ENCODE results near the gene PHIP.

The PHIP gene

DNA sequence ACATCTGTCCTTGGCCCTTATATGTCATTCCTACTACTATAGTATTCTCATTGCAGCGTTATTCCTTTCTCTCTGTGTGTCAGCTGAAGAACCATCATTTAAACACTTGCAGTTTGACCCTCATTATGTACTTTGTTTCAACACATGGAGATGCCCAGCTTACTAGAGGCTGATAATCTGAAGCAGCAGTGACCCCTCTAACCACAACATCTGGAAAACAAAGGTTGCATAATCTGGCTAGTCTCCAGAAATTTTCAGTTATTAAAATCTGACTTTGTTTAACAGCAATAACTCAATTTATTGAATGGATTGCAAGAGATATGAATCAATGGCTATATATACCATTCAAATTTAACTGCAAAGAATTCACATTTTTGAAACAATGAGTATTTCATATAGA lies 6.6 kb upstream of the PHIP start:
- WGBS: 97% methylated on average over 1 of the region's 1 CpG
- Histone ChIP-seq H3K9ac (ENCODE audit: low read depth, low read length) (no peak overlapping the region), H3K27ac (ENCODE audit: low read depth, low read length) (no peak overlapping the region), H3K4me1 (ENCODE audit: insufficient read depth, low read length) (peaks cover 19% of the 10 kb centered on the region), H3K4me3 (ENCODE audit: low read length) (no peak overlapping the region), H3K9me3 (ENCODE audit: insufficient read depth, low read depth, low read length) (no peaks in the 10 kb centered on the region), H3K36me3 (ENCODE audit: insufficient read depth, low read length) (no peaks in the 10 kb centered on the region), H3K27me3 (ENCODE audit: insufficient read depth, low read length) (no peaks in the 10 kb centered on the region)

- 92% methylated on average over 1 of the region's 1 CpG for WGBS
- Histone ChIP-seq H3K9me3 (ENCODE audit: insufficient read depth, low read depth, low read length) (no peaks in the 10 kb centered on the region), H3K27ac (ENCODE audit: low read depth, low read length) (no peak overlapping the region), H3K4me3 (ENCODE audit: low read length) (no peak overlapping the region), H3K36me3 (ENCODE audit: insufficient read depth, low read length) (no peaks in the 10 kb centered on the region), H3K27me3 (ENCODE audit: insufficient read depth, low read length) (no peaks in the 10 kb centered on the region), H3K9ac (ENCODE audit: low read depth, low read length) (no peak overlapping the region), H3K4me1 (ENCODE audit: insufficient read depth, low read length) (peaks cover 24% of the 10 kb centered on the region)
These were observed 4.2 kb upstream of the PHIP start for GRCh38 chr6:79082304-79082703.

DNA sequence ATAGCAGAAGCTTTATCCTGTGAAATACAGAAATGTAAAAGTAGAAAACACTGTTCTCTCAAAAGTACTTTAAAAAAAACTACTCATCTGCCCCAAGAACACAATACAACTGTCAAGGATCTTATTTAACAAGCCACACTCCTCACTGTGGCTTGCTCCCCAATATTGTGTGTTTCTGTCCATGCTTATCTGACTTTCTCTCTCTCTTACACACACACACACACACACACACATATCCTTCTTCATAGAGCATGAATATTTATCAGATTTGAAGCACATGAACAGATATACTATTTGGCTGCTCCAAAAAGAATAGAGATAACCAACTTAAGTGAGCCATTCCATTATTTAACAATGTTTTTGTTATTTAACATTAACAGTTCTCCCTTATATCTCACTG lies 3.6 kb upstream of the PHIP start:
- peaks cover 24% of the 10 kb centered on the region for H3K4me1 ChIP-seq (ENCODE audit: insufficient read depth, low read length)
- no peaks in the 10 kb centered on the region for H3K9me3 ChIP-seq (ENCODE audit: insufficient read depth, low read depth, low read length)
- no peak overlapping the region for H3K4me3 ChIP-seq (ENCODE audit: low read length)
- no peaks in the 10 kb centered on the region for H3K27me3 ChIP-seq (ENCODE audit: insufficient read depth, low read length)
- H3K27ac ChIP-seq (ENCODE audit: low read depth, low read length): no peak overlapping the region
- H3K36me3 ChIP-seq (ENCODE audit: insufficient read depth, low read length): no peaks in the 10 kb centered on the region
- H3K9ac ChIP-seq (ENCODE audit: low read depth, low read length): no peak overlapping the region

DNA sequence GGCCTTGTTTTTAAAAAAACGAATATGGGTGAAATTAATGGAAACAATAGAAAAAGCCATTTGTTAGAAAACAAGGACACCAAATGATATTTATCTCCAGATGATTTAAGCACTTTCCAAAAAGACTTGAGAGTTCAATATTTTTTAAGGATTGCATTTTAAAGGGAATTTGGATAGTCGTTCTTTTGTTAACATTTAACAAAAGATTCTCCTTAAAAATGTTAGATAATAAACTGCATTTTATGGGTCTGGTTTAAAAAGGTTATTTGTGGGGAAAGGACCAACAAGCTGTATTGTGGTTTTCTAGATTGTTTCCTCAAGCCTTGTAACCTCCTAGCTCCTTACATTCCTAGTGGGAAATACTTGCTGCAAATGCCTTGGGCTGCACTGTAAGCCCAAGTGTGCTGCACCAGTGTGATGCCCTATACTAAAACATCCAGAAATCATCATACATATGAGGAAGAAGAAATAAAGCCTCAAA lies 1.5 kb upstream of the PHIP start:
- 0 out of 2 replicates have a peak, but pooled peaks cover 3% of the 10 kb centered on the region for H3K36me3 ChIP-seq (ENCODE audit: insufficient read depth, low read length)
- WGBS: 17% methylated on average over 1 of the region's 2 CpGs
- H3K27me3 ChIP-seq (ENCODE audit: insufficient read depth, low read length): no peaks in the 10 kb centered on the region
- H3K27ac ChIP-seq (ENCODE audit: low read depth, low read length): peak overlapping the region; percentile 98
- no peaks in the 10 kb centered on the region for H3K9me3 ChIP-seq (ENCODE audit: insufficient read depth, low read depth, low read length)
- H3K4me1 ChIP-seq (ENCODE audit: insufficient read depth, low read length): peaks cover 40% of the 10 kb centered on the region
- H3K4me3 ChIP-seq (ENCODE audit: low read length): peak overlapping the region; percentile 77
- H3K9ac ChIP-seq (ENCODE audit: low read depth, low read length): peak overlapping the region; percentile 89

- Histone ChIP-seq H3K9me3 (ENCODE audit: insufficient read depth, low read depth, low read length) (no peaks in the 10 kb centered on the region), H3K4me3 (ENCODE audit: low read length) (peak overlapping the region; percentile 77), H3K27me3 (ENCODE audit: insufficient read depth, low read length) (no peaks in the 10 kb centered on the region), H3K36me3 (ENCODE audit: insufficient read depth, low read length) (0 out of 2 replicates have a peak, but pooled peaks cover 13% of the 10 kb centered on the region), H3K9ac (ENCODE audit: low read depth, low read length) (peak overlapping the region; percentile 89), H3K4me1 (ENCODE audit: insufficient read depth, low read length) (peaks cover 55% of the 10 kb centered on the region), H3K27ac (ENCODE audit: low read depth, low read length) (peak overlapping the region; percentile 98)
- WGBS: under 1% methylated on average over 49 of the region's 49 CpGs
These were observed 359 bp downstream of the PHIP start for GRCh38 chr6:79077715-79078074.

DNA sequence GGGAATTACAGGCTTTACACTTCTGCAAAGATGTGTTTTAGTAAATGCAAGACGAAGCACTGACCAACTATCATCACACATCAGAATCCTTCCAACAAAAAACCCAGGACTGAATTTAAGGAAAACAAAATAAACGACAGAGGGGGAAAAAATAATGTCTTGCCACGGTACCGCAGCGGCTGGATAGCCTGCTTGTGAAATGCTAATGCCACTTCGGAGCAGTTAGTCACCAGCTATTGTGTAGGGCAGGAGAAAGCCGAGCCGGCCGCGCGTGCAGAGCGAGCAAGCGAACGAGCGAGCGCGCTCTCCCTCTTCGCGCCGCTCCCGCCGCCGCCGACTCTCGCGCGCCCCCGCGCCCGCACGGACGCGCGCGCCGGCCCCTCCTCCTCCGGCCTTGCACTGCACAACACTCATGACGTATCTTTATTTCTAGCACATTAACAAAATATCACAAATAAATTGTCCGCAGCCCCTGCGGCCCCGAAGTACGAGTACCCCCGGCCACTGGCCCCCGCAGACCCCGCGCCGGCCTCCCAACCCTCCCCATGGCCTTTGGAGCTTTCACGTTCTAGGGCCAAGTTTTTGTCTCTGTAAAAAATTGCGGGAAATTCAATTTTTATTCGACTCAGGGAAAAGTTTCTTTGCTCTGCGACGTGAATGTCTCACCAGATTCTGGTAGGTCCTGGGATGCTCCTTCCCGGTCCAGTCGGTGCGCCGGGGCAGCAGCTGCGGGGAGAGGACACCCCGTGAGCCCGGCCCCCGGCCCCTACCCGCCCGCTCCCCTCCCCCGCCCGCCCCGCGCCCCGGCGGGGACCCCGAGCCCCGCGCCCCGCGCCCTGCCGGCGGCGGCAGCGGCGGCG lies 1.0 kb downstream of the PHIP start:
- H3K27me3 ChIP-seq (ENCODE audit: insufficient read depth, low read length): no peaks in the 10 kb centered on the region
- peak overlapping the region; percentile 87 for H3K27ac ChIP-seq (ENCODE audit: low read depth, low read length)
- H3K9me3 ChIP-seq (ENCODE audit: insufficient read depth, low read depth, low read length): no peaks in the 10 kb centered on the region
- peaks cover 20% of the 10 kb centered on the region for H3K36me3 ChIP-seq (ENCODE audit: insufficient read depth, low read length)
- H3K4me3 ChIP-seq (ENCODE audit: low read length): peak overlapping the region; percentile 77
- under 1% methylated on average over 74 of the region's 79 CpGs for WGBS
- H3K9ac ChIP-seq (ENCODE audit: low read depth, low read length): peak overlapping the region; percentile 89
- H3K4me1 ChIP-seq (ENCODE audit: insufficient read depth, low read length): peaks cover 49% of the 10 kb centered on the region

- Histone ChIP-seq H3K4me3 (ENCODE audit: low read length) (peak overlapping the region; percentile 77), H3K9me3 (ENCODE audit: insufficient read depth, low read depth, low read length) (no peaks in the 10 kb centered on the region), H3K27me3 (ENCODE audit: insufficient read depth, low read length) (no peaks in the 10 kb centered on the region), H3K9ac (ENCODE audit: low read depth, low read length) (peak overlapping the region; percentile 80), H3K27ac (ENCODE audit: low read depth, low read length) (peak overlapping the region; percentile 87), H3K36me3 (ENCODE audit: insufficient read depth, low read length) (peaks cover 27% of the 10 kb centered on the region), H3K4me1 (ENCODE audit: insufficient read depth, low read length) (peaks cover 43% of the 10 kb centered on the region)
- 13% methylated on average over 5 of the region's 5 CpGs for WGBS
These were observed 1.9 kb downstream of the PHIP start for GRCh38 chr6:79076160-79076559.

- H3K9ac ChIP-seq (ENCODE audit: low read depth, low read length): peak overlapping the region; percentile 45; the same call in 1 of the 2 replicates
- no peak overlapping the region for H3K27ac ChIP-seq (ENCODE audit: low read depth, low read length)
- H3K4me1 ChIP-seq (ENCODE audit: insufficient read depth, low read length): peaks cover 31% of the 10 kb centered on the region
- 25% methylated on average over 1 of the region's 1 CpG for WGBS
- H3K4me3 ChIP-seq (ENCODE audit: low read length): peak overlapping the region; percentile 77
- H3K36me3 ChIP-seq (ENCODE audit: insufficient read depth, low read length): peaks cover 40% of the 10 kb centered on the region
- no peaks in the 10 kb centered on the region for H3K27me3 ChIP-seq (ENCODE audit: insufficient read depth, low read length)
- H3K9me3 ChIP-seq (ENCODE audit: insufficient read depth, low read depth, low read length): no peaks in the 10 kb centered on the region
These were observed 4.2 kb downstream of the PHIP start for GRCh38 chr6:79073888-79074287.

DNA sequence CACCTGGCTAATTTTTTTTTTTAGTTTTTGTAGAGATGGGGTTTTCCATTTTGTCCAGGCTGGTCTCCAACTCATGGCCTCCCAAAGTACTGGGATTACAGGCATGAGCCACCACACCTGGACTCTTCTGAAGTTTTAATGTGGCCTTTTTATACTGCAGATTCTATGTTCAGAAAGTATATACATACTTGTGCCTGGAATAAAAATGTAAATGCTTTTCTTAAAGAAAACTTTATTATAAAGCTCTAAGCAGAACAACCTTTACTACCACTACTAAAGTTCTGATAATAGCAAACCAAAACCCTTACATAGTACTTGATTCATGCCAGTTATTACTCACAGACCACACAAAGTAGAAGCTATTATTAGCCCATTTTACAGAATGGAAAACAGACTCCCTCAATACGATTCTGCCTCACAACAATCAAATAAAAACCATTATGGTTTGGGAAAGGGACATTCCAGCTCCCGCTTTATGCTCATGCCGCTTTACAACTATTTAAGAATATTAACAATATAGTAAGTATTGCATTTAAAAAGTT lies 5.3 kb downstream of the PHIP start:
- Histone ChIP-seq H3K4me1 (ENCODE audit: insufficient read depth, low read length) (peaks cover 31% of the 10 kb centered on the region), H3K27ac (ENCODE audit: low read depth, low read length) (no peak overlapping the region), H3K9ac (ENCODE audit: low read depth, low read length) (no peak overlapping the region), H3K36me3 (ENCODE audit: insufficient read depth, low read length) (peaks cover 47% of the 10 kb centered on the region), H3K4me3 (ENCODE audit: low read length) (no peak overlapping the region), H3K27me3 (ENCODE audit: insufficient read depth, low read length) (no peaks in the 10 kb centered on the region), H3K9me3 (ENCODE audit: insufficient read depth, low read depth, low read length) (no peaks in the 10 kb centered on the region)
- 100% methylated on average over 1 of the region's 3 CpGs for WGBS

- Histone ChIP-seq H3K9ac (ENCODE audit: low read depth, low read length) (no peak overlapping the region), H3K4me1 (ENCODE audit: insufficient read depth, low read length) (peaks cover 31% of the 10 kb centered on the region), H3K36me3 (ENCODE audit: insufficient read depth, low read length) (peaks cover 55% of the 10 kb centered on the region), H3K9me3 (ENCODE audit: insufficient read depth, low read depth, low read length) (no peaks in the 10 kb centered on the region), H3K27me3 (ENCODE audit: insufficient read depth, low read length) (no peaks in the 10 kb centered on the region), H3K27ac (ENCODE audit: low read depth, low read length) (no peak overlapping the region), H3K4me3 (ENCODE audit: low read length) (no peak overlapping the region)
These were observed 6.5 kb downstream of the PHIP start for GRCh38 chr6:79071547-79071946.

- no peak overlapping the region for H3K9ac ChIP-seq (ENCODE audit: low read depth, low read length)
- no peak overlapping the region for H3K27ac ChIP-seq (ENCODE audit: low read depth, low read length)
- 96% methylated on average over 3 of the region's 5 CpGs for WGBS
- H3K9me3 ChIP-seq (ENCODE audit: insufficient read depth, low read depth, low read length): no peaks in the 10 kb centered on the region
- peaks cover 55% of the 10 kb centered on the region for H3K36me3 ChIP-seq (ENCODE audit: insufficient read depth, low read length)
- H3K4me3 ChIP-seq (ENCODE audit: low read length): no peak overlapping the region
- H3K4me1 ChIP-seq (ENCODE audit: insufficient read depth, low read length): peaks cover 22% of the 10 kb centered on the region
- no peaks in the 10 kb centered on the region for H3K27me3 ChIP-seq (ENCODE audit: insufficient read depth, low read length)
These were observed 7.7 kb downstream of the PHIP start for GRCh38 chr6:79070206-79070825.

Data from HUES64 (cell line).